GM18909 (cell line): ENCODE measurements around the gene NELFCD.

Experiments
- ATAC-seq: cut with Tn5 transposase; IDR thresholded peaks from one replicate; pipeline ENCODE4 v1.9.1; 2021; ENCODE audit warnings: mild to moderate bottlenecking; ENCODE audit not compliant: unreplicated experiment, poor library complexity

Gene NELFCD

GRCh38 chr20:58992911-58993310, 11.9 kb downstream of the NELFCD start:
- ATAC-seq = no peak

GRCh38 chr20:58993332-58994248, 12.5 kb downstream of the NELFCD start:
- no peak for ATAC-seq

- ATAC-seq = no peak
Measured at GRCh38 chr20:58994390-58995159, 13.5 kb downstream of the NELFCD start.

DNA sequence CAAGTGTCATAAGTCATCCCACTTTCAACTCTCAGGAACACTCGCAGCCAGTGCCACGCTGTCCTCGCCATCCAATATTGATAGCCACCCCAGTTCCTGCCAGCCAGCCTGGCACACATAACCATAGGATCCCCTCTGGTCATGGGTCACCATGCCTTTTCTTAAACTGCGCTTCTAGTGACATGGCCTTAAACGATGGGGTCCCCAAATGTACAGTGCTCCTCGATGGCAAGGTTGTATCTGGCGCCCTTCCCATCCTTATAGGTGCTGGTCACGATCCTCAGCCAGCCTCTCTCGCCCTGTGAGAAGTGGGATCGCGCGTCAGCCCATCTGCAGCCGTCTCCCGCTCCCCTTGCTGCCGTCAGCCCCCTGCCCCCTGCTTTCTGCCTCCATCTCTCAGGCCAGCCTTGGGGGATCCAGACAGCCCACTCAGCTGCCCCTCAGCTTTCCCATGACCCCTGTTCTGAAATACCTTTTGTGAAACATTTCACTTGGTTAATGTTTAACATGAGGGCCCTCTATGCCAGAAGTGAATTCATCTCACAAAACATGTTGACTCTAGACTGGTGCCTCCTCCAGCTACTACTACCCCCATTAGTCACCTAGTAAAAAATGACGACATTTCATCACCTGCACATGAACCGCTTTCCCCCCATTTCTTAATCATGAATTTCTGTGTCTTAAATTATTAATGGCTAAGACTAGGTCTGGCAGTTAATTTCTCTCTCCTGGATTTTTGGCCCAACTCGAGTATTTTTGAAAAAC, 14.6 kb downstream of the NELFCD start:
- no peak for ATAC-seq

- ATAC-seq = no peak
Measured at GRCh38 chr20:58996226-58996611, 15.2 kb downstream of the NELFCD start.

DNA sequence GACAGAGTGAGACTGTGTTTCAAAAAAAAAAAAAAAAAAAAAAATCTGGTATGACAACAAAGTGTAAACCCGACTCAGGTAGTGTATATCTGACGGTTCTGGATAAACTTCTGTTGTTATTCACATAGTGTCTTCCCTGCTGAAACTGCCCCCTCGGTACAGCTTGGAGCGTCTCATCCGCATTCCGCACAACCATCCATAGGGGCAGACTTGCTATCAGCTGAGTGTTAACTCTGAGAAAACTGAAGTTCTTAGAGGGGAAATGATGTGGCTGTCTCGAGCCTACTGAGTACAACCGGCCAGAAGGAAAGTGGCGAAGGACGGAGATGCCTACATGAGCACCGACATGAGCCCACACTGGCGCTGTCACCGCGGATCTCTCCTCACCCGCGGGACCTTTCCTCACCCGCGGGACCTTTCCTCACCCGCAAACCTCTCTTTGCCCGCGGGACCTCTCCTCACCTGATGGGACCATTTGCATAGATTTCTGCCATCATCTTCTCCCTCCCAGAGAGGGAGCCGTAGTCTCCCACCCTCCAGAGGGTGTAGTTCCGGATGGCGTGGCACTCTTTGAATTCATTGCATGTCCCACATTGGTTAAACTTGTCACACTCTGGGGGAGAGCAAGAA, 16.2 kb downstream of the NELFCD start:
- no peak for ATAC-seq

DNA sequence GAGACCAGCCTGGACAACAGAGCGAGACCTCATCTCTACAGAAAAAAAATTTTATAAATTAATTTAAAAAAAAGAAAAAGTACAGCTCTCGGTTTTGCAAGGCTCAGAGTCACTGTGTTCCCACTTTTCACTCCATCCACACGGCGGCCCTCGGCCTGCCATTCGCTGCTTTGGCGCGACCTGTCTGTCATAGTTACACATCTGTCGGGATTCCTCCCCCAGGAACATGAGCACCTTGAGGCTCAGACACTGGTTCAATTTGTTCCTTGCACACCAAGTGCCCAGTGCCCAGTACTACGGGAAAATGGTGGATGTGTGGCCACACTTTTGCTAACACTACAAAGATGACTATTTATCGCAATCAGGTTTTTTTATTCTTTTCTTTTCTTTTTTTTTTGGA, 17.6 kb downstream of the NELFCD start:
- ATAC-seq = no peak

DNA sequence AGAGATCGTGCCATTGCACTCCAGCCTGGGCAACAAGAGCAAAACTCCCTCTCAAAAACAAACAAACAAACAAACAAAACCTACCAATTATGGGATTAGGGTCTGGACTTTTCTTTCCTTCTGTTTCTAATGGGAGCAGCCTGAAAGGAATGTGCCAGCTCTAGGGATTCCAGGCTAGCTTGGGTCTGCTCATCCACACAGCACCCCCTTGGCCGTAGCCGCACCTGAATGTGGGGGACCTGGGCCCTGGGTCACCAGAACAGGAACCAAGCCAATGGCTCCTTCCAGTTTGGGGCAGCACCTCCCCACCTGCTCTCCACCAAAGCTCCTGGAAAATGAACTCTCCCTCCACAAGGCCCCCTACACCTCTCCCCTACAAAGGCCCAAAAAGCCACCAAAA, 19.3 kb downstream of the NELFCD start:
- no peak for ATAC-seq

GRCh38 chr20:59001068-59001448, 20.0 kb downstream of the NELFCD start:
- no peak for ATAC-seq

DNA sequence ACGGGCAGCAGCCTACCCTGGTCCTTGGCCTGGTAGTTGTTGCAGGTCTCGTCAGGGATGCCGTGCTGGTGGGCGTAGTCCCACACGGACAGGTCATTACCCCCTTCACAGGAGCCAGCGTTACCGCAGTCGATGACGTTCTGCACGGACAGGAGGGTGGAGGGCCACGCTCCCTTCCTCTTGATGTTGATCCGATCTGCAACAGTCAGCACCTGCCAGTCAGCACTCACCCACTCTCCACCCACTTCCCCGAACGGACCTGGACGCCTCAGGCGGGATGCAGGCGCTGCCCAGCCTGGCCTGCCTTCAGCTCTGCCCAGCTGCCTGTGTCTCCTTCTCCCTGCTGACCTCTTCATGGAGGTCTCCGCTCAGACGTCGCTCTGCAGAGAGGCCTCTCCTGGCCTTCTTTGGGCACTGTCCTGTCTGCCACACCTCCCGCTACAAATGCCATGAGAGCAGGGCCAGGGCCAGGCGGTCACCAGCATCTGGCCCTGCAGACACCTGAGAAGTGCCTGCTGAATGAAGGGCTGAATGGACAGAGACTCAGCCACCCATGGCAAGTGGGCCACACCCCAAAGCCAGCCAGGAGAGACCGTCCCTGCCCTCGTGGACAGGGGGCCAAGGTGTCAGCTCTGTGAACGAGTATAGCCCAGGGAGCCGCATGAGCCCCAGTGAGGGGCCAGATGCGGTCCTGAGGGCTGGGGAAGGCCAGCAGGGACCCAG, 20.6 kb downstream of the NELFCD start:
- ATAC-seq = no peak

GRCh38 chr20:59002388-59002787, 21.3 kb downstream of the NELFCD start:
- no peak for ATAC-seq

DNA sequence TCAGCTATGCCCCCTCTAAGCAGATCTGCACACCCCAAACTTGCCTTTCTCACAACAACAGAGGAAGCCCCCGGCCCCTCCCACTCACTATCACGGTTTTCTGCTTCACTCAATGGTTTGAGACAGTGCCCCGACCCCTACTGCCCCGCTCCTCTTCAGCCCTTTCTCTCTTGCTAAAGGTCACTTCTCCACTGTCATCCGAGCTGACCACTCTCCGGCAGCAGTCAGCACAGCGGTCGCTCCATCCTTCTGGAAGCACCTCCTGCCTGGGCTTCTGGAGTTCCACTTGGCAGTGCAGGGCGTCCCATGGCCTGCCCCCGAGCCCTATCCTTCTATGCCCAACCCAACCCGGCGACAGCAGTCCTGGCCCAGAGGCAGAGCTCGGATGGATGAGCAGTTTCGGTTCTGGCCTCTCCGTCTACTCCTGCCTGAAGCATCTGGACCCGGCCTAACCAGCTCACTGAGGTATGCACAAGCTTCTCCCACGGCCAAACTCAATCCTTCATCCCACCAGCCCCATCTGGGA, 21.9 kb downstream of the NELFCD start:
- ATAC-seq = no peak

DNA sequence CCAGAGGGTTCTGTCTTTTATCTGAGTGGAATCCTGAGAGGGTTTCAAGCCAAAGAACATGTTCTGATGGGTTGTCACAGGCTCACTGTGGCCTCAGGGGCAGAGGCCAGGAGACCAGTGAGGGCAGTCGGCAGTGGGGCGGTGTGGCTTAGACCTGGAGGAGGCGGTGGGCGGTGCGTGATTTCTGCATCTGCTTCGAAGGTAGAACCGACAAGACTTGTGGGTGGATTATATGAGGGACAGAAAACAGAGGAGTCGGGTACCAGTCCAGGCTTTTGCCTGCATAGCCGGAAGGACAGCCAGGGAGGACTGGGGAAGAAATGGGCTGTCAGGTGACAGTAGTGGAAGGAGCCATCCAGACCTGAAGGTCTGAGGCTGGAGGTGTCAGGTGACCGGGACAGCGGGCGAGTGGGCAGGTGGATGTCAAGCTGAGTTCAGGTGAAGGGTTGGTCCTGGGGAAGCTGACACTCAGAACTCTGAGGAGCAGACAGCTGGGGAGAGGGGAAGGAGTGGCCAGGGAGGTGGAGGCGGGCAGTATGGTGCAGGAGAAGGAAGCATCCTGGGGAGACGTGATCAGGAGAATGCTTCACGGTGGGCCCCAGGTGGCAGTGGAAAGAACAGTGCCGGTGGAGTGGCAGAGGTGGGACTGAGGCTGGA, 22.9 kb downstream of the NELFCD start:
- no peak for ATAC-seq

GRCh38 chr20:59004493-59004762, 23.4 kb downstream of the NELFCD start:
- ATAC-seq = no peak

- peak; percentile 75 for ATAC-seq
Measured at GRCh38 chr20:59004763-59005522, 23.9 kb downstream of the NELFCD start.

GRCh38 chr20:59005523-59006166, 24.6 kb downstream of the NELFCD start:
- ATAC-seq = no peak

GRCh38 chr20:59006167-59006863, 25.3 kb downstream of the NELFCD start:
- ATAC-seq = no peak
